Hematopoietic multipotent progenitor cell treated with erythropoietin and hydrocortisone succinate and interleukin-3 and kit ligand, for 17 days (in vitro differentiated cells): ENCODE measurements around the gene CSTPP1.
"Not testable (repeated sequence)": the region's sequence is repeated elsewhere in the genome, so short reads cannot be mapped to it uniquely, and the experiment has no call there.

ENCODE experiments used
- DNase-seq: peaks from one replicate; pipeline ENCODE4 v3.0.0-alpha.2; 2015; ENCODE audit warnings: low spot score

The CSTPP1 gene

GRCh38 chr11:46953093-46953492, 16.5 kb downstream of the CSTPP1 start:
- no peak for DNase-seq

GRCh38 chr11:46958777-46959176, 22.2 kb downstream of the CSTPP1 start:
- DNase-seq = no peak

- no peak for DNase-seq
These were observed 24.5 kb downstream of the CSTPP1 start for GRCh38 chr11:46961041-46961440.

- DNase-seq = not testable (repeated sequence)
These were observed 25.3 kb downstream of the CSTPP1 start for GRCh38 chr11:46961886-46962285.

- no peak for DNase-seq
These were observed 27.3 kb downstream of the CSTPP1 start for GRCh38 chr11:46963844-46964243.

GRCh38 chr11:46966773-46967172, 30.2 kb downstream of the CSTPP1 start:
- no peak for DNase-seq

GRCh38 chr11:46967962-46968361, 31.4 kb downstream of the CSTPP1 start:
- DNase-seq = no peak

GRCh38 chr11:46969379-46969778, 32.8 kb downstream of the CSTPP1 start:
- DNase-seq = no peak

GRCh38 chr11:46970913-46971625, 34.5 kb downstream of the CSTPP1 start:
- DNase-seq = no peak

- no peak for DNase-seq
These were observed 35.8 kb downstream of the CSTPP1 start for GRCh38 chr11:46972343-46972742.

- DNase-seq = no peak
These were observed 36.3 kb downstream of the CSTPP1 start for GRCh38 chr11:46972821-46973220.

- no peak for DNase-seq
These were observed 39.8 kb downstream of the CSTPP1 start for GRCh38 chr11:46976182-46976854.

GRCh38 chr11:46977038-46977813, 40.7 kb downstream of the CSTPP1 start:
- no peak for DNase-seq

GRCh38 chr11:46978005-46978491, 41.5 kb downstream of the CSTPP1 start:
- DNase-seq = no peak

- no peak for DNase-seq
These were observed 42.8 kb downstream of the CSTPP1 start for GRCh38 chr11:46979358-46979757.

- no peak for DNase-seq
These were observed 44.9 kb downstream of the CSTPP1 start for GRCh38 chr11:46981436-46981835.

GRCh38 chr11:46982797-46983452, 46.4 kb downstream of the CSTPP1 start:
- DNase-seq = no peak

GRCh38 chr11:46983598-46983997, 47.0 kb downstream of the CSTPP1 start:
- no peak for DNase-seq

GRCh38 chr11:46984548-46984947, 48.0 kb downstream of the CSTPP1 start:
- DNase-seq = no peak

- no peak for DNase-seq
These were observed 48.4 kb downstream of the CSTPP1 start for GRCh38 chr11:46984987-46985386.

- no peak for DNase-seq
These were observed 50.6 kb downstream of the CSTPP1 start for GRCh38 chr11:46987183-46987582.

GRCh38 chr11:46989810-46990487, 53.4 kb downstream of the CSTPP1 start:
- not testable (repeated sequence) for DNase-seq
